PC-9 (cell line): ENCODE results near the gene KCNK15.

Source experiments
- CTCF ChIP-seq: fragments of 200-600 bp; sonication (generic); conservative IDR thresholded peaks from 2 replicates; pipeline ENCODE4 v1.6.1; 2017; ENCODE audit warnings: mixed run types, antibody characterized with exemption, mild to moderate bottlenecking, moderate library complexity
- EZH2 ChIP-seq: fragments of 200-600 bp; sonication (generic); IDR thresholded peaks from 2 replicates; pipeline ENCODE4 v1.8.0; 2017; ENCODE audit warnings: antibody characterized with exemption, low read depth

DNA sequence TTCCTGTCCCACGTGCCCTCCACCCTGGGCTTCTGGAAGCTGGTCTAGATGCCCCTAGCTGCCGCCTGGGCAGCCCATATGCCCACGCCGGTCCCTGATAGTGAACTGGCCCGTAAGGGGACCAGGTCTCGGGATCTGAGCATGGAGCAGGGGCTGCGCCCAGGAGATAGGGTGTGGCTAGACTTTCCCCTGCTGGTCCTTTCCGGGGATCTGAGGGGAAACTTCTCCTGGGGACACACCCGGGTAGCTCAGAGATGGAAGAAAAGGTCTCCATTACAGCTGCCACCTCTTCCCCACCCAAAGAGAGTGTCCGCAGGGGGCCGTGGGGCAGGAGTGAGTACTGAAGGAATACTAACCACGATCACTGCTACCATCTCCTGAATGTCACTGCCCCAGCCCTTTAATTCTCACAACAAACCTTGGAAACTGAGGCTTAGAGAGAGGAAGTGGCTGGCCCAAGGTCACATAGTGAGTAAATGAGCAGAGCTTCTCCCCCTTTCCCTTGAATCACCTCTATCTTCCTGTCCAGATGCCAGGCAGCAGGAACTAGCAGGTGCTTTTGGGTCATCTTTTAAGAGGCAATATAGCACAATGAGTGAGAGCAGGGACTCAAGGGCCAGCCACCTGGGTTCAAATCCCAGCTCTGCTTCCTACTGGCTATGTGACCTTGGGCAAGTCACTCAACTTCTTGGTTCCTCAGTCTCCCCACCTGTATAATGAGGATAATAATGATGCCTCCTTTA lies 42.3 kb upstream of the KCNK15 start:
- TF ChIP-seq CTCF = no peak
- TF ChIP-seq EZH2 = no peak
